ACC112 (cell line): ENCODE data around the gene BCL7A.

Experiments used
- H2AFZ ChIP-seq: fragments of 200-600 bp; sonication (generic); one replicate; pipeline ENCODE4 v1.6.0; 2017; ENCODE audit warnings: antibody characterized with exemption, low read length; ENCODE audit not compliant: unreplicated experiment
- H3K27ac ChIP-seq: fragments of 200-600 bp; sonication (generic); 2 replicates; pipeline ENCODE4 v1.5.1; 2014; ENCODE audit warnings: low read depth, mild to moderate bottlenecking, antibody characterized with exemption, low read length, moderate library complexity
- H3K27me3 ChIP-seq: fragments of 200-600 bp; sonication (generic); 2 replicates; pipeline ENCODE4 v1.6.1; 2014; ENCODE audit warnings: mild to moderate bottlenecking, antibody characterized with exemption, low read length, moderate library complexity, mixed read lengths; ENCODE audit not compliant: insufficient read depth
- H3K36me3 ChIP-seq: fragments of 200-600 bp; sonication (generic); 2 replicates; pipeline ENCODE4 v1.6.1; 2016; ENCODE audit warnings: mild to moderate bottlenecking, antibody characterized with exemption, low read length, moderate library complexity, mixed read lengths; ENCODE audit not compliant: insufficient read depth
- H3K4me1 ChIP-seq: fragments of 200-600 bp; sonication (generic); one replicate; pipeline ENCODE4 v1.6.1; 2016; ENCODE audit warnings: low read length, mixed read lengths; ENCODE audit not compliant: insufficient read depth, unreplicated experiment, control insufficient read depth
- H3K4me3 ChIP-seq: fragments of 200-600 bp; sonication (generic); 2 replicates; pipeline ENCODE4 v1.5.1; 2014; ENCODE audit warnings: mild to moderate bottlenecking, low read depth, low read length
- H3K79me2 ChIP-seq: fragments of 200-600 bp; sonication (generic); one replicate; pipeline ENCODE4 v1.6.0; 2016; ENCODE audit warnings: low read length; ENCODE audit not compliant: control insufficient read depth, unreplicated experiment, insufficient read depth

The BCL7A gene

DNA sequence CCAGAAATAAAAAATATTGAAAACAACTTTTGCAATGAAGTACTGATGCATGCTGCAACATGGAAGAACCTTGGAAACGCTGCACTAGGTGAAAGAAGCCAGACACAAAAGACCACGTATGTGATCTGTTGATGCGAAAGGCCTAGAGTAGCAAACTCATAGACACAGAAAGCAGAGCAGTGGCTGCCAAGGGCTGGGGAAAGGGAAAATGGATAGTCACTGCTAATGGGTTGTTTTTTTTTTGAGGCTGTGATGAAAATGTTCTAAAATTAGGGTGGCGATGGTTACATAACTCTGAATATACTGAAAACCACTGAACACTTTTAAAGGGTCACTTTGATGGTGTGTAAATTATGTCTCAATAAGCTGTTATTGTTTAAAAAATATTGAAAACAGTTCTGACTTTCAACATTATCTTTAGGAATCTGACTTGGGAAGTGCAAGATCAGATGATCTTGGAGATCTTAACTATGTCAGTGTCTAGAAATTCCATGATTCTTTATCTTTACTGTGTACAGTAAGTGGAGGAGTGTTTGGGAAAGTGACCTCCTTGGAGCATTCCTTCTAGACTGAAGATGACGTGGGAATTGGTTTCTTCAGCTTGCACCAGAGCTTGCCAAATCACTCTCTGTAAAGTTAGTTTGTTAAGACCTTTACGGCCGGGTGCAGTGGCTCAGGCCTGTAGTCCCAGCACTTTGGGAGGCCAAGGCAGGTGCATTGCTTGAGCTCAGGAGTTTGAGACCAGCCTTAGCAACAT, 69.3 kb downstream of the BCL7A start:
- H2AFZ ChIP-seq = no peak overlapping the region
- no peaks in the 10 kb centered on the region for H3K27me3 ChIP-seq
- H3K27ac ChIP-seq = peak overlapping the region; percentile 82
- no peak overlapping the region for H3K4me3 ChIP-seq
- H3K4me1 ChIP-seq = peaks cover 24% of the 10 kb centered on the region
- no peaks in the 10 kb centered on the region for H3K36me3 ChIP-seq
- H3K79me2 ChIP-seq = peaks cover 89% of the 10 kb centered on the region

DNA sequence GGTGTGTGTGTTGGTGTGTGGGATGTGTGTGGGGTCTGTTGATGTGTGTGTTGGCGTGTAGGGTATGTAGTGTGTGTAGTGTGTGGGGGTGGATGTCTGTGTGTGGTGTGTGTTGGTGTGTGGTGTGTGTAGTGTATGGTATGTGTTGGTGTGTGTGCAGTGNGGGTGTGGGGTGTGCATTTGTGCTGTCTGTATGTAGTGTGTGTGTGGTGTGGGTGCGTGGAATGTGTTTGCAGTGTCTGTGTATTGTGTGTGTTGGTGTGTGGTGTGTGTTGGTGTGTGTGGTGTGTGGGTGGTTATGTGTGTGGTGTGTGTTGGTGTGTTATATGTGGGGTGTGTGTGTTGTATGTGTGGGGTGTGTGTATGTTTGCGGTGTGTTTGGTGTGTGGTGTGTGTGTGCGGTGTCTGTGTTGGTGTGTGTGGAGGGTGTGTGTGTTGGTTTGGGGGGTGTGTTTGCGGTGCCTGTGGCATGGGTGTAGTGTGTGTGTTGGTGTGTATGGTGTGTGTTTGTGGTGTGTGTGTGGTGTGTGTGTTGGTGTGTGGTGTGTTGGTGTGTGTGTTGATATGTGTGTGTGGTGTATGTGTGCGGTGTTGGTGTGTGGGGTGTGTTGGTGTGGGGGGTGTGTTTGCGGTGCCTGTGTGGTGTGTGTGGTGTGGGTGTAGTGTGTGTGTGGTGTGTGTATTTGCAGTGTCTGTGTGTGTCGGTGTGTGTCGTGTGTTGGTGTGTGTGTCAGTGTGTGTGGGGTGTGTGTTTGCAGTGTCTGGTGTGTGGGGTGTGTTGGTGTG, 71.6 kb downstream of the BCL7A start:
- peaks cover 37% of the 10 kb centered on the region for H3K4me1 ChIP-seq
- no peak overlapping the region for H3K4me3 ChIP-seq
- peaks cover 86% of the 10 kb centered on the region for H3K79me2 ChIP-seq
- H3K27ac ChIP-seq = no peak overlapping the region
- H3K27me3 ChIP-seq = no peaks in the 10 kb centered on the region
- H3K36me3 ChIP-seq = no peaks in the 10 kb centered on the region
- no peak overlapping the region for H2AFZ ChIP-seq

DNA sequence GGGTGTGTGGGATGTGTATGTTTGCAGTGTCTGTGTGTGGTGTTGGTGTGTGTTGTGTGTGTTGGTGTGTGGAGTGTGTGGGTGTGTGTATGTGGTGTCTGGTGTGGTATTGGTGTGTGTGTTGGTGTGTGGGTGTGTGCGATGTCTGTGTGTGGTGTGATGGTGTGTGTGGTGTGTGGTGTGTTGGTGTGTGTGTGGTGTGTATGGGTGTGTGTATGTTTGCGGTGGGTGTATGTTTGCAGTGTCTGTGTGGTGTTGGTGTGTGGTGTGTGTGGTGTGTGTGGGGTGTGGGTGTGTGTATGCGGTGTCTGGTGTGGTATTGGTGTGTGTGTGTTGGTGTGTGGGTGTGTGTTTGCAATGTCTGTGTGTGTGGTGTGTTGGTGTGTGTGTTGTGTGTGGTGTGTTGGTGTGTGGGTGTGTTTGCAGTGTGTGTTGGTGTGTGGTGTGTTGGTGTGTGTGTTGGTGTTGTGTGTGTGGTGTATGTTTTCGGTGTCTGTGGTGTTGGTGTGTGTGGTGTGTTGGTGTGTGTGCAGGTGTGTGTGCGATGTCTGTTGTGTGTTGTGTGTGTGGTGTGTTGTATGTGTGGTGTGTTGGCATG, 72.6 kb downstream of the BCL7A start:
- H3K79me2 ChIP-seq = peaks cover 88% of the 10 kb centered on the region
- H3K4me3 ChIP-seq = no peak overlapping the region
- no peaks in the 10 kb centered on the region for H3K36me3 ChIP-seq
- H3K27me3 ChIP-seq = no peaks in the 10 kb centered on the region
- H3K27ac ChIP-seq = no peak overlapping the region
- H2AFZ ChIP-seq = no peak overlapping the region
- peaks cover 43% of the 10 kb centered on the region for H3K4me1 ChIP-seq

DNA sequence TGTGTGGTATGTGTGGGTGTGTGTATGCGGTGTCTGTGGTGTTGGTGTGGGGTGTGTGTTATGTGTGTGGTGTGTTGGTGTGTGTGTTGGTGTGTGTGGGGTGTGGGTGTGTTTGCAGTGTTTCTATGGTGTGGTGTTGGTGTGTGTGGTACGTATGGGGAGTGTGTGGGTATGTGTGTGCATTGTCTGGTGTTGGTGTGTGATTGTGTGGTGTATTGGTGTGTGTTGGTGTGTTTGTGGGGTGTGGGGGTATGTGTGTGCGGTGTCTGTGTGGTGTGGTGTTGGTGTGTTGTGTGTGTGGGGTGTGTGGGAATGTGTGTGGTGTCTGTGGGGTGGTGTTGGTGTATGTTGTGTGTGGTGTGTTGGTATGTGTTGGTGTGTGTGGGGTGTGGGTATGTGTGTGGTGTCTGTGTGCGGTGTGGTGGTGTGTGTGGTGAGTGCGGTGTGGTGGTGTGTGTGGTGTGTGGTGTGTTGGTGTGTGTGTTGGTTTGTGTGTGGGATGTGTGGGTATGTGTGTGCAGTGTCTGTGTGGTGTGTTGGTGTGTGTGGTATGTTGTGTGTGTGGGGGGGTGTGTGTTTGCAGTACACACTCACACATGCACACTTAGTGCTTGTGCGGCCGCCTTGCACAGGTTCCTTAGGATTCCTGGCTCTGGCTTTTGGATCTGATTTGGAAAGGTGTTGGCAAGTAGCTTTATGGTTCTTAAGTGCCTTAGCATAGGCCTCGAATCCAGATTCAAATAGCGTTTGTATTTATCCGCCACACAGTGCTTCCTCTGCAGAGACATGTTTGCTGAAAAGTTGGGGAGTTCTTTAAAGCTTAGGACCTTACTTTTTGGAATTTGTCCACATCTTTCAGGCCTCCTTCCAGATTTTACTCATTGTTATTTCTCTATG, 73.3 kb downstream of the BCL7A start:
- Histone ChIP-seq H3K4me1 (peaks cover 37% of the 10 kb centered on the region), H3K27me3 (no peaks in the 10 kb centered on the region), H3K27ac (no peak overlapping the region), H2AFZ (no peak overlapping the region), H3K4me3 (no peak overlapping the region), H3K79me2 (peaks cover 88% of the 10 kb centered on the region), H3K36me3 (no peaks in the 10 kb centered on the region)

DNA sequence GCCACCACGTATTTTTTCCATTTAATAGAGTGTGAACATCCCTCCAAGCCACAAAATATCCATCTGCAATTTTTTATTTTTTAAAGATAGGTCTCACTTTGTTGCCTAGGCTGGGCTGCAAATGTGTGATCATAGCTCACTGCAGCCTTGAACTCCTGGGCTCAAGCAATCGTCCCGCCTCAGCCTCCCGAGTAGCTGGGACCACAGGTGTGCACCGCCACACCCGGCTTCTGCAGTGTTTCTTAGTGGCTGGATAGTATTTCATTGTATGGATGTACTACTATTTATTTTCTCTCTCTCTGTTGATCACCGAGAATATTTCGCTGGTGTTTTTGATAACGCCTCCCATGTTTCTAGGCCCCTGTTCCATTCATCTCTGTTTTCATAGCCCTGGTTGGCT, 74.3 kb downstream of the BCL7A start:
- no peaks in the 10 kb centered on the region for H3K36me3 ChIP-seq
- peaks cover 82% of the 10 kb centered on the region for H3K79me2 ChIP-seq
- no peak overlapping the region for H2AFZ ChIP-seq
- no peak overlapping the region for H3K27ac ChIP-seq
- H3K27me3 ChIP-seq = no peaks in the 10 kb centered on the region
- H3K4me1 ChIP-seq = peaks cover 26% of the 10 kb centered on the region
- H3K4me3 ChIP-seq = no peak overlapping the region

DNA sequence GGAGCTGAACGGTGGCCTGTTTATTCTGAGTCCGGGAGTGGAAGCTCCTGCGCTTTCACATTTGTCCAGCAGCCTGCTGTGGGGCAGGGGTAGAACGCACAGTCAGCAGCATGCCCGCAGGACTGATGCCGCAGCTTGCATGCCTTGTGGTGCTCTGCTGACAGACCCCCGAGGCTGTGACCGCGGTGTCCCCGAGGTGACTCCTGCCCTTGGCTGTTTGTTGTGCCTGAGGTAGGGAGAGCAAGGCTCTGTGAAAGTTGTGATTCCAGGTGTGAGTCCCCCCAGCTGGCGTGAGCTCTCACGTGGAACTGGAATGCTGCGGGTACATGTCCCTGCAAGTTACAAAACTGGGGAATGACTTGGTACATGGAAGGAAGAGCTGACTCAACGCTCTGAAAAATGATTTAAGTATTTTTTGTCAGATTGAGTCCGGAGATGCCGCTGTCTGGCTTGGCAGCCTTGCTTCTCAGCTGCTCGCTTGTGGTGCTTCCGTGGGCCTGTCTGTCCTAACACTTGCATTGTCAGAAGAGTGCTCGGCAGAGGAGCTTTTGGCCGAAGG, 75.0 kb downstream of the BCL7A start:
- Histone ChIP-seq H3K4me3 (no peak overlapping the region), H3K36me3 (no peaks in the 10 kb centered on the region), H3K79me2 (peaks cover 76% of the 10 kb centered on the region), H2AFZ (no peak overlapping the region), H3K4me1 (peaks cover 20% of the 10 kb centered on the region), H3K27ac (no peak overlapping the region), H3K27me3 (no peaks in the 10 kb centered on the region)

DNA sequence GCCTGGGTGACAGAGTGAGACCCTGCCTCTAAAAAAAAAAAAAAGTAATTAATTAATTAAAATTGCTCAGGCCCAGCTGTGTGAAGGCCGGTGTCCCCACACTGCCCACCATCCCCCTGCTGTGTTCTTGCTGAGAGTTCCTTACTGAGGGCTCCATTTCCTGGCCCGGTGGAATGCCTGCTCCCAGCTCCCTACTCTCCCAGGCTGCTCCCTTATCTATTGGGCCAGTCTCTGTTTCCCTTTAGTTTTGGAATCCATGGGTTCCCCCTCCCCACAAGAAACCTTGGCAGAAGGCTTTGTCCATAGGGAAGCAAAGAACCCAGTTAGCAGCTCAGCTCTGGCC, 75.9 kb downstream of the BCL7A start:
- Histone ChIP-seq H3K79me2 (peaks cover 75% of the 10 kb centered on the region), H3K27me3 (no peaks in the 10 kb centered on the region), H3K4me1 (peaks cover 19% of the 10 kb centered on the region), H3K4me3 (no peak overlapping the region), H3K36me3 (no peaks in the 10 kb centered on the region), H2AFZ (no peak overlapping the region), H3K27ac (peak overlapping the region; percentile 4; the same call in 1 of the 2 replicates)

DNA sequence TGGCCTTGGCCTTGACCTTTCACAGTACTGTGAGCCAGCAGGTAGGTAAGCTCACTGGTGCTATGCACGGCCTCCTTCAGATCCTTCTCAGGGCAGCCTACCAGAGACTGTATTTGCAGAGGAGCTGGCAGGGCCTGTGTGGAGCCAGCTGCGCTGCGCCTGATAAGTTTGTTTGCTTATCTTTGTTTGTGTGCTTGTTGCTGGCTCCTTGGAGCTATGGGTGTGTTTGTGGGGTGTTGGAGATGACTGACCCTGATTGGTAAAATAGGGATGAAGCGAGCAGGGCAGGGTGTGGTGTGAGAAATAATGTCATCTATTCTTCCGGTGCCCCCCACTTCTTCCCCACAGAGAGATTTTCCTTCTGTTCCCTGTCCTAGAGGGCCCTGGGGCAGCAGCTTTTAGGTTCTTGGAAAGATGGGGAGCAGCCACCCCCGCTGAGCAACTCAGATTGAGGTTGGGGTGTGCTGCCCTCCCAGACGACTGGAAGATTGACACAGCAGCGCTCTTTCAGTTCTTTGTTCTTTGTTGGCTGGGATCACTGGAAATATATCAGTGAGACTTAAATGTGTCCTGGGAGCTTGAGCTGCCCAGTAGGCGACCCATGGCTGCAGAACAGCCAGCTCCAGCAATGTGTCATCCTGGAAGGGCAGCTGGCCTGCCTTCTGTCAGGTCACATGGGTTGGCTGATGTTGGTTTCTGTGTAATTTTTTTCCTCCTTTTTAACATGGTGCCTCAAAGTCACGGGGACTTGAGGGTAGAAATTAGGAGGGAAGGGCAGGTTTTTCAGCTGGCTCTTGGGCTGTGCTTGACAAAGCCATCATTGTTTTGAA, 76.5 kb downstream of the BCL7A start:
- Histone ChIP-seq H3K27me3 (no peaks in the 10 kb centered on the region), H3K4me3 (no peak overlapping the region), H3K36me3 (no peaks in the 10 kb centered on the region), H2AFZ (no peak overlapping the region), H3K4me1 (peaks cover 19% of the 10 kb centered on the region), H3K79me2 (peaks cover 73% of the 10 kb centered on the region), H3K27ac (peak overlapping the region; percentile 4; the same call in 1 of the 2 replicates)

DNA sequence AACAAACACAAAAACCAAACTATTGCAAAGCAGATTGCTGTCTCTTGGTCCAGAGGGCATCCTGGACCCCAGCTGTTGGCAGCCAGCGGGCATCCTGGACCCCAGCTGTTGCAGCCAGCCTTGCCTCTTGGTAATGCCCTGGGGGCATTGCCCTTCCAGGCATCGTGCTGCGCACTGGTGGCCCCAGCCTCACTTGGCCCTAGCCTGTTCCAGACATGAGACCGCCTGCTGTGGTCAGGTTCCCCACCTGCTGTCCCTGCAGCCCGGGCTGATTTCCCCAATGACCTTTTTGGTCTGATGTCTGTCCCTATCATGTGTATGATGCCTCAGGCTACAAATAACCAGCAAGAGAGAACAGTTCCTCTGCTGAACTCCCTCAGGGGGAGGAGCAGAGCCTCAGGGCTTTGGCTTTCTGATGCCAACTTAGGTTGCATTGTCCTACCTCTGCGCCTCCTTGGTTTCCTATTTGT, 77.6 kb downstream of the BCL7A start:
- Histone ChIP-seq H3K36me3 (no peaks in the 10 kb centered on the region), H3K27ac (no peak overlapping the region), H3K79me2 (peaks cover 67% of the 10 kb centered on the region), H2AFZ (no peak overlapping the region), H3K4me3 (no peak overlapping the region), H3K27me3 (no peaks in the 10 kb centered on the region), H3K4me1 (peaks cover 19% of the 10 kb centered on the region)
